ENCODE results near the gene GPR179. TPM values are rescaled to one million over a fixed set of nuclear protein-coding genes. Genes with fewer than 3 reads are reported as not detected.
A peak's percentile ranks its signal among the peaks of the same experiment; 100 is the strongest.

GPR179 gene
- not detected for total RNA-seq

GRCh38 chr17:38343608-38344419 is at the start of gene GPR179:
GPR179 (minus strand) TSS chr17:38343956; CDS start chr17:38343789, 167 bp downstream.
- no peak for DNase-seq

GRCh38 chr17:38379448-38379847 is 35.7 kb upstream of the GPR179 start:
- DNase-seq: no peak

DNA sequence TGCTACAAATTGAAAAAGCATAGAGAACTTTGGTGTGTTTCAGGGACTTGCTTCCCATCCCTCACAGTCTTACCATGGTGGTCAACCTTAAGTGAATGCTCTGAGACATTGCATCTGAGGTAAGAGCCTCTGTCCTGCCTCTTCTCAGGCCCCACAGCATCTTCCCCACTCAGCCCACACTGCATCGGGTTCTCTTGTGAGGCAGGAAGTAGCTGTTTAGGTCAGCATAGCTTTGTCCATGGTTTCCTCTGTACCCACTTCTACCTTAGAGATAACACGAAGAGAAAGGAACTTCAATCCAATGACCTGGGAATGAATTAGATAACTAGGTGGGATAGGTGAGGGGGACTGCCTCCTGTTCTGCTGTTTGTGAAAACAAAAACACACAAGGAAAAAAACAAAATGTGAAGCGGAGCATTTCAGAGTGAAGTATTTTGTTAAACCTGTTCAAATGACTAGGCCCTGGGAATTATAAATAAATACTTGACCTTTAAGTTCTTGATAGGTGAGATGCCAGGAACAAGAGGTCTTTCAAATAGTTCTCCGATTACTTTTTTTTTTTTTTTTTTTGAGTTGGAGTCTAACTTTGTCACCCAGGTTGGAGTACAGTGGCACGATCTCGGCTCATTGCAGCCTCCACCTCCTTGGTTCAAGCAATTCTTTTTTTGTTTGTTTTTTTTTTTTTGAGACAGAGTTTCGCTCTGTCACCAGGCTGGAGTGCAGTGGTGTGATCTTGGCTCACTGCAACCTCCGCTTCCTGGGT is 25.5 kb upstream of the GPR179 start:
- DNase-seq: no peak

GRCh38 chr17:38364741-38365140 is 21.0 kb upstream of the GPR179 start:
- no peak for DNase-seq

DNA sequence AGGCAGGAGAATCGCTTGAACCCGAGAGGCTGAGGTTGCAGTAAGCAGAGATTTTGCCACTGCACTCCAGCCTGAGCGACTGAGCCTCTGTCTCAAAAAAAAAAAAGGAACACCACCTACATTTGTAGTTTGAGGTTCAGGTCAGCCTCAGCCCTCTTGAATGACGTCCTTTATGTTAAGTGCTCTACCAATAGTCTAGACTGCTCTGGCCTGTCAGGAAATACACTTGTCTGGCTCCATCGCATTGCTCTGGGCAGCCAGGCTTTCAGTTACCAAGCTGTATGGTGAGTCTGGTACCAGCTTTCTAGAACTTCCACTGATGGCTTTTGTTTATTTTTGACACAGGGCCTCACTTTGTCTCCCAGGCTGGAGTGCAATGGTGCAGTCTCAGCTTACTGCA is 19.3 kb upstream of the GPR179 start:
- DNase-seq: no peak

GRCh38 chr17:38361694-38362465 is 18.1 kb upstream of the GPR179 start:
- DNase-seq: no peak

DNA sequence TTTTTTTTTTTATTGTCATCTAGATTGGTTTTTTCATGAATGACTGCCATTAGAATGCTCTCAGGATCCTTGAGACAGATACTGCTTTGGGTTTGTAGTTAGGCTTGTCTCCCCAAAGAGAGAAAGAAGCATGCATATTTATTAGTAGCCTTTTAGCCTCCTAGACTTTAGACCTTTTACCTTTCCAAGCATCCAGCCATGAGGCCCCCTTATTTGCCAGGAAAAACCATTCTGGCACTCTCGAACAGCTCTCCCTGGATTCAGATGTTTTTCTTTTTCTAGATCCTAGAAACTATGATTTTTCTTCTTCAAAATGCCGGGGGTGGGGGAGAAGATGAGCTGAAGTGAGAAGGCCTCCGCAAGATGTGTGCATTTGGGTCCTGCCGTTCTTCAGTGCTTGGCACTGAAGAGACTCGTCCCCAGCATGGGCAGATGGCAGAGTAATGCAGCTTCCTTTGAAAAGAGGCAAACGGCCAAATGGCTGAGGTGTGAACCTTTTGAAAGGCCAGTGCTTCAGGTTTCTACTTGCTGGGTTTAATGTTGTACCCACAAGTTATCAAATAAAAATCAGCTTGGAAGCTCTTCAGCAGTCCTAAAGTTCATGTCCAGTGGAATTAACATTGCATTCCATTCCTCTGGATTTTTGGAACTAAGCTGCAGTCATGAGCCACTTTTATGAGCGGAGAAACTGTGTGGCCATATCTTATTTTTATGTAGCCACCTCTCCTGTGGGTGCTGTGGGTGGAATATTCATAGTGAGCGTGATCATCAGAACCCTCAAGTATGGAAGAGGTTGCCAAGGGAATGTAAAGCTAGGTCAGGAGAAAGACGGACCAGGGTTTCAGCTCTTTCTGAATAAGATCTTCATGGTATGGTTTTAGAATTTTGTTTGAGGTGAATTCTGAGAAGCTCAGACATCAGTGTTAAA is 15.1 kb upstream of the GPR179 start:
- no peak for DNase-seq

GRCh38 chr17:38357486-38358123 is 13.8 kb upstream of the GPR179 start:
- DNase-seq: no peak

- no peak for DNase-seq
Observed at GRCh38 chr17:38355251-38355650, 11.5 kb upstream of the GPR179 start.

DNA sequence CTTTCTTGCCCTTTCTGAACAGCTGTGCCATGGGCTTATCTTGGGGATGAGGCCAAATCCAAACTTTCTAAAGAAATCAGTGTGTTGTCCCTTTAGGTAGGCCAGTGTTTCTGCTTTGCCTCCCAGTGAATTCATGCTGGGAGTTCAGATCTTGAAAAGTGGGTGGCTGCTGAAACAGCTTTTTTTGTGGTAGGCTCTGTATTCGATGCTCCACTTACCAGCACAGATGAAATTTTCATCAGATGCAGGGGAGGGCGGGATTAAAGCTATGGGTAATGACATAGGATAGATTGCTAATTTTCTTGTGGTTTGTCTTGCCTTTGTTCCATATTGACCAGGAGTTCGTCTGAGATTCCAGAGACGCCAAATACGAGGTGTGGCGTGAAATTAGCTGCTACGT is 10.7 kb upstream of the GPR179 start:
- DNase-seq: no peak

DNA sequence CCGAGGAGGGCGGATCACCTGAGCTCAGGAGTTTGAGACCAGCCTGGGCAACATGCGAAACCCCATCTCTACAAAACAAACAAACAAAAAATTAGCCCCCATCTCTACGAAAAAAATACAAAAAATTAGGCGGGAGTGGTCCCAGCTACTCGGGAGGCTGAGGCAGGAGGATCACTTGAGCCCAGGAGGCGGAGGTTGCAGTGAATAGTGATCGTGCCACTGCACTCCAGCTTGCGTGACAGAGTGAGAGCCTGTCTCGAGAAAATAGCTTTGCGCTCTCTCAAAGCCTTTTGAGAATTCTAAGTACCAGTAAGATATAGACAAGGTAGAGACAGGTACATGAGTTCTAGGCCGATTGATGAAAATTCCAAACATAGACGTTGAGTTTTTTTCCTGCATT is 9.9 kb upstream of the GPR179 start:
- no peak for DNase-seq

GRCh38 chr17:38353086-38353604 is 9.4 kb upstream of the GPR179 start:
- no peak for DNase-seq

GRCh38 chr17:38352245-38353085 is 8.7 kb upstream of the GPR179 start:
- peak; percentile 7 for DNase-seq

GRCh38 chr17:38351412-38352222 is 7.9 kb upstream of the GPR179 start, which contains the start of gene SOCS7:
SOCS7 (plus strand) TSS chr17:38351844; CDS start chr17:38352053, 209 bp downstream.
- peak; percentile 91 for DNase-seq

DNA sequence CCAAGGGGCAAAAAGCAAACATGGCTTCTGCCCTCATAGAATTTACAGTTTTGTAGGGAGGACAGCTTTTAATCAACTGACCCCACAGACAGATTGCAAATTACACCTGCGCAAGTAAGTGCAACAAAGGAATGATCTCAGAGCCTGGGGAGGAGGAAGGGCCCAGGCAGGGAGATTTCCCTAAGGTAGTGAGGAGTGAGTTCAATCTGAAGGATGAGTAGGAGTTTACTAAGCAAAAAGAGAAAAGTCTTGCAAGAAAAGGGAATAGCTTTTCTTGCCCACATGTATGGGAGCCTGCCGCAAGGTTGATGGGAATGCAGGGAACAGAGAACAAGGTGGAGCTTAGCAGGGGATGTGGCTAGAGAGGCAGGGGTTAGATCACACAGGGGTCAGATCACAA is 6.3 kb upstream of the GPR179 start:
- DNase-seq: no peak

- peak; percentile 78 for DNase-seq
Observed at GRCh38 chr17:38349097-38349730, 5.5 kb upstream of the GPR179 start.

DNA sequence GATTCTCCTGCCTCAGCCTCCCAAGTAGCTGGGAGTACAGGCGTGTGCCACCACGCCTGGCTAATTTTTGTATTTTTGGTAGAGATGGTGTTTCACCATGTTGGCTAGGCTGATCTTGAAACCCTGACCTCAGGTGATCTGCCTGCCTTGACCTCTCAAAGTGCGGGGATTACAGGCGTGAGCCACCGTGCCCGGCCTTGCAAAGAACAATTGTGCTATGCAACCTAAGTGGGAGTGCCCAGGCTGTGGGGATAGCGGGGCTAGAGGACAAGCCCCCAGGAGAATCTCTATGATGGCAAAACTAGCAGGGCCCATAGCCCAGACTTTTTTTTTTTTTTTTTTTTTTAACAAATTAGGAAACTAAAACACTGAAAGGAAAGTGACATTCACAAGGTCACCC is 2.0 kb upstream of the GPR179 start:
- no peak for DNase-seq

- DNase-seq: no peak
Observed at GRCh38 chr17:38344420-38344745, 627 bp upstream of the GPR179 start.

Data from effector CD4-positive, alpha-beta T cell (primary cell).